SK-N-SH treated with all-trans-retinoic acid at 6 μM for 48 hours (cell line): ENCODE results near the gene UFM1.

Experiments
- BACH2 ChIP-seq: fragments of 250-450 bp; sonication (Bioruptor Pico); IDR thresholded peaks from 2 replicates; pipeline ENCODE4 v1.9.0; 2021; ENCODE audit warnings: mild to moderate bottlenecking, borderline replicate concordance
- ZFP3 ChIP-seq: fragments of 250-450 bp; sonication (Bioruptor Pico); IDR thresholded peaks from 2 replicates; pipeline ENCODE4 v1.5.0; 2020; ENCODE audit warnings: mild to moderate bottlenecking, moderate library complexity
- TF ChIP-seq, protein P1 (sequence below): fragments of 250-450 bp; sonication (Bioruptor Pico); IDR thresholded peaks from 2 replicates; pipeline ENCODE4 v1.8.0; 2020; ENCODE audit warnings: mild to moderate bottlenecking, moderate library complexity, borderline replicate concordance

- TF ChIP-seq BACH2 (CRISPR knock-in tag) (no peak), ZFP3 (CRISPR knock-in tag) (no peak)
- TF ChIP-seq, protein P1, sequence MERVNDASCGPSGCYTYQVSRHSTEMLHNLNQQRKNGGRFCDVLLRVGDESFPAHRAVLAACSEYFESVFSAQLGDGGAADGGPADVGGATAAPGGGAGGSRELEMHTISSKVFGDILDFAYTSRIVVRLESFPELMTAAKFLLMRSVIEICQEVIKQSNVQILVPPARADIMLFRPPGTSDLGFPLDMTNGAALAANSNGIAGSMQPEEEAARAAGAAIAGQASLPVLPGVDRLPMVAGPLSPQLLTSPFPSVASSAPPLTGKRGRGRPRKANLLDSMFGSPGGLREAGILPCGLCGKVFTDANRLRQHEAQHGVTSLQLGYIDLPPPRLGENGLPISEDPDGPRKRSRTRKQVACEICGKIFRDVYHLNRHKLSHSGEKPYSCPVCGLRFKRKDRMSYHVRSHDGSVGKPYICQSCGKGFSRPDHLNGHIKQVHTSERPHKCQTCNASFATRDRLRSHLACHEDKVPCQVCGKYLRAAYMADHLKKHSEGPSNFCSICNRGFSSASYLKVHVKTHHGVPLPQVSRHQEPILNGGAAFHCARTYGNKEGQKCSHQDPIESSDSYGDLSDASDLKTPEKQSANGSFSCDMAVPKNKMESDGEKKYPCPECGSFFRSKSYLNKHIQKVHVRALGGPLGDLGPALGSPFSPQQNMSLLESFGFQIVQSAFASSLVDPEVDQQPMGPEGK (CRISPR knock-in tag), result no peak
These were observed 16.0 kb downstream of the UFM1 start for GRCh38 chr13:38365661-38366060.
